GM23248 (cell line): ENCODE data around the gene ATP5IF1.

Experiments used
- EZH2 ChIP-seq: fragments of 200-600 bp; sonication (generic); IDR thresholded peaks from 2 replicates; pipeline ENCODE4 v1.6.1; 2018; ENCODE audit warnings: antibody characterized with exemption, mild to moderate bottlenecking; ENCODE audit not compliant: insufficient read depth, poor library complexity, severe bottlenecking
- EZH2phosphoT487 ChIP-seq: fragments of 200-600 bp; sonication (generic); IDR thresholded peaks from 2 replicates; pipeline ENCODE4 v1.6.1; 2018; ENCODE audit warnings: antibody characterized with exemption, moderate library complexity, mild to moderate bottlenecking, low read depth; ENCODE audit not compliant: insufficient read depth

GRCh38 chr1:28249866-28250295, 14.0 kb downstream of the ATP5IF1 start:
- no peak for TF ChIP-seq EZH2phosphoT487
- TF ChIP-seq EZH2, result no peak
